Sigmoid colon (tissue), 7 donors: ENCODE measurements around the gene KIF26B. TPM values are rescaled to one million over a fixed set of nuclear protein-coding genes. Genes with fewer than 3 reads are reported as not detected.

Experiments
- DNase-seq: peaks from one replicate; pipeline ENCODE4 v3.0.0-alpha.2; 2019
- H3K27ac ChIP-seq, 4 donors: fragments of 200-600 bp; sonication (generic); one replicate each; pipeline ENCODE4 v1.5.1; 2016 to 2019; ENCODE audit warnings: mild to moderate bottlenecking in 1 of 4
- H3K27me3 ChIP-seq, 3 donors: fragments of 200-600 bp; sonication (generic); one replicate each; pipeline ENCODE4 v1.5.1; 2019; ENCODE audit warnings: mild to moderate bottlenecking in 1 of 3
- H3K36me3 ChIP-seq, 4 donors: fragments of 200-600 bp; sonication (generic); one replicate each; pipeline ENCODE4 v1.5.1; 2016 to 2019
- H3K4me1 ChIP-seq, 4 donors: fragments of 200-600 bp; sonication (generic); one replicate each; pipeline ENCODE4 v1.5.1; 2017 to 2019
- H3K4me3 ChIP-seq, 4 donors: fragments of 200-600 bp; sonication (generic); one replicate each; pipeline ENCODE4 v1.5.1; 2017 to 2019; ENCODE audit warnings: mild to moderate bottlenecking in 2 of 4, moderate library complexity in 1 of 4
- H3K9me3 ChIP-seq, 4 donors: fragments of 200-600 bp in 3 of 4; sonication (generic) in 3 of 4; one replicate each; pipeline versions ENCODE4 v1.5.1 to v1.6.1; 2013 to 2019
- CTCF ChIP-seq, 4 experiments: fragments of 450-650 bp in 3 of 4; fragments of 200-600 bp in 1 of 4; IDR thresholded peaks; one replicate each; pipeline ENCODE4 v1.5.1; 2016 to 2019; ENCODE audit warnings: antibody characterized with exemption in 4 of 4, mild to moderate bottlenecking in 3 of 4, moderate library complexity in 2 of 4
- EP300 ChIP-seq, 4 donors: sonication (generic); formaldehyde crosslinking; IDR thresholded peaks; one replicate each; pipeline ENCODE4 v1.6.1; 2017; ENCODE audit warnings: antibody characterized with exemption in 4 of 4
- POLR2A ChIP-seq, 2 donors: fragments of 450-650 bp; IDR thresholded peaks; one replicate each; pipeline ENCODE4 v1.6.1; 2016; ENCODE audit warnings: antibody characterized with exemption in 2 of 2, mild to moderate bottlenecking in 2 of 2, moderate library complexity in 2 of 2
- POLR2AphosphoS5 ChIP-seq, 4 donors: sonication (generic); formaldehyde crosslinking; IDR thresholded peaks; one replicate each; pipeline ENCODE4 v1.6.1; 2017; ENCODE audit warnings: antibody characterized with exemption in 4 of 4
- WGBS, 2 donors: extraction: QIAGEN DNeasy Blood & Tissue Kit; methylation state at CpG; one replicate each; pipeline ENCODE4 v1.1.7; 2013; 5-methylcytosine and 5-hydroxymethylcytosine counted together
- intact Hi-C: fragments of 100-400 bp; cut with DNase I; formaldehyde crosslinking; loops from one replicate; pipeline ENCODE4 v1.15.1; 2023
- polyA plus RNA-seq, 3 donors: library from polyadenylated mRNA; stranded (reverse); fragments of 200-250 nt; gene quantifications; one replicate each; pipeline ENCODE4 v1.2.3, GENCODE V29; 2013
- total RNA-seq, 4 donors: library from RNA; depleted of rRNA; stranded (reverse); fragments of >200 nt; gene quantifications; one replicate each; pipeline ENCODE4 v1.1.0, GENCODE V29; 2016
- donor health status: healthy with polysubstance abuse.
- donor health status: Bipolar disorder and iron deficiency.
- donor health status: healthy.

KIF26B gene
- total and polyA plus RNA-seq, 7 donors: under 0.01 to 5.5 (median 1.4) TPM; not detected in 1

DNA sequence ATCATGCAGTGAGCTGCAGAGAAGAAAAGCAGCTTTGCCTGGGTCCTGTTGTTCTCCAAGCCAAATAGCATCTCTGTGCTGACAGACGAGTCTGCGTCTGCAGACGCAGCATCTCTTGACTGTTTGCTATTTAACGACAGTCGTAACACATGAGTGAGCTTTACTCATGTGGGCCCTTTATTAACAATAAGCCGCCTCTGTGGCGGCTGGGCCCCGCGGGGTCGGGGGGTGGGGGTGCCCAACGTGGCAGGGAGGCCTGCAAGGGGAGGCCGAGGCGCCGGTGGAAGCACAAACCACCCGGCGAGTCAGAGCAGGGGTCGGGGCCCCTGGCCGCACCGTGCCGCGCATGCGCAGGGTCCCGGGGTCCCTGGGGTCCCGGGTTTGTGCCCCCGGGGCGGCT lies 435.1 kb downstream of the KIF26B start:
- intact Hi-C loops: no loop called here
- no peak for DNase-seq
- H3K4me3 ChIP-seq: no peak overlapping the region

GRCh38 chr1:245590726-245591125 lies 435.9 kb downstream of the KIF26B start:
- Histone ChIP-seq H3K27ac (no peak overlapping the region), H3K27me3 (peaks cover 0 to 9% (median 0%) of the 10 kb centered on the region in 3 donors), H3K4me1 (peaks cover 0 to 3% (median 1%) of the 10 kb centered on the region in 4 donors), H3K9me3 (no peaks in the 10 kb centered on the region), H3K36me3 (no peaks in the 10 kb centered on the region), H3K4me3 (no peak overlapping the region)
- TF ChIP-seq POLR2A (IDR thresholded peaks at IDR 0.05) (no peak), POLR2AphosphoS5 (IDR thresholded peaks at IDR 0.05) (no peak), CTCF (IDR thresholded peaks at IDR 0.05) (no peak), EP300 (IDR thresholded peaks at IDR 0.05) (no peak)
- DNase-seq: no peak
- WGBS, 2 donors: 72 to 86% methylated on average over 4 of the region's 4 CpGs
- intact Hi-C loops: no loop called here

More for the DNA sequence above, 435.1 kb downstream of the KIF26B start:
- peaks cover 0 to 9% (median 0%) of the 10 kb centered on the region in 3 donors for H3K27me3 ChIP-seq
- WGBS, 2 donors: 64 to 72% methylated on average over 26 of the region's 26 CpGs
- H3K27ac ChIP-seq: no peak overlapping the region
- H3K36me3 ChIP-seq: no peaks in the 10 kb centered on the region
- H3K9me3 ChIP-seq: no peaks in the 10 kb centered on the region
- TF ChIP-seq POLR2A (IDR thresholded peaks at IDR 0.05) (no peak), CTCF (IDR thresholded peaks at IDR 0.05) (no peak), EP300 (IDR thresholded peaks at IDR 0.05) (no peak)
- peaks cover 0 to 9% (median 7%) of the 10 kb centered on the region in 4 donors for H3K4me1 ChIP-seq

GRCh38 chr1:245591346-245592188 lies 436.8 kb downstream of the KIF26B start:
- 85 to 90% methylated on average over 25 of the region's 25 CpGs for WGBS, 2 donors
- Histone ChIP-seq H3K4me3 (no peak overlapping the region), H3K27ac (no peak overlapping the region), H3K9me3 (no peaks in the 10 kb centered on the region), H3K36me3 (no peaks in the 10 kb centered on the region), H3K4me1 (no peaks in the 10 kb centered on the region), H3K27me3 (peaks cover 0 to 9% (median 0%) of the 10 kb centered on the region in 3 donors)
- intact Hi-C loops: no loop called here
- no peak for TF ChIP-seq EP300 (IDR thresholded peaks at IDR 0.05)
- TF ChIP-seq CTCF (IDR thresholded peaks at IDR 0.05): no peak
- no peak for TF ChIP-seq POLR2AphosphoS5 (IDR thresholded peaks at IDR 0.05)
- TF ChIP-seq POLR2A (IDR thresholded peaks at IDR 0.05): no peak
- no peak for DNase-seq

- TF ChIP-seq POLR2A (IDR thresholded peaks at IDR 0.05) (no peak), POLR2AphosphoS5 (IDR thresholded peaks at IDR 0.05) (no peak), CTCF (IDR thresholded peaks at IDR 0.05) (no peak), EP300 (IDR thresholded peaks at IDR 0.05) (no peak)
- WGBS, 2 donors: 90 to 91% methylated on average over 9 of the region's 9 CpGs
Observed at GRCh38 chr1:245592189-245592460, 437.3 kb downstream of the KIF26B start.

More at GRCh38 chr1:245592189-245592460, 437.3 kb downstream of the KIF26B start:
- Histone ChIP-seq H3K4me1 (no peaks in the 10 kb centered on the region), H3K36me3 (no peaks in the 10 kb centered on the region), H3K27me3 (peaks cover 0 to 5% (median 0%) of the 10 kb centered on the region in 3 donors), H3K27ac (no peak overlapping the region), H3K9me3 (no peaks in the 10 kb centered on the region), H3K4me3 (no peak overlapping the region)
- intact Hi-C loops: no loop called here
- no peak for DNase-seq
